Activated effector memory CD4-positive, alpha-beta T cell treated with Interleukin-2 at 50 U/mL for 16 hours (primary cell): ENCODE results near the gene ATXN7L2.
A peak's percentile ranks its signal among the peaks of the same experiment; 100 is the strongest.

Experiments used
- DNase-seq: peaks from one replicate; pipeline ENCODE4 v3.0.0-alpha.2; 2020

The ATXN7L2 gene

DNA sequence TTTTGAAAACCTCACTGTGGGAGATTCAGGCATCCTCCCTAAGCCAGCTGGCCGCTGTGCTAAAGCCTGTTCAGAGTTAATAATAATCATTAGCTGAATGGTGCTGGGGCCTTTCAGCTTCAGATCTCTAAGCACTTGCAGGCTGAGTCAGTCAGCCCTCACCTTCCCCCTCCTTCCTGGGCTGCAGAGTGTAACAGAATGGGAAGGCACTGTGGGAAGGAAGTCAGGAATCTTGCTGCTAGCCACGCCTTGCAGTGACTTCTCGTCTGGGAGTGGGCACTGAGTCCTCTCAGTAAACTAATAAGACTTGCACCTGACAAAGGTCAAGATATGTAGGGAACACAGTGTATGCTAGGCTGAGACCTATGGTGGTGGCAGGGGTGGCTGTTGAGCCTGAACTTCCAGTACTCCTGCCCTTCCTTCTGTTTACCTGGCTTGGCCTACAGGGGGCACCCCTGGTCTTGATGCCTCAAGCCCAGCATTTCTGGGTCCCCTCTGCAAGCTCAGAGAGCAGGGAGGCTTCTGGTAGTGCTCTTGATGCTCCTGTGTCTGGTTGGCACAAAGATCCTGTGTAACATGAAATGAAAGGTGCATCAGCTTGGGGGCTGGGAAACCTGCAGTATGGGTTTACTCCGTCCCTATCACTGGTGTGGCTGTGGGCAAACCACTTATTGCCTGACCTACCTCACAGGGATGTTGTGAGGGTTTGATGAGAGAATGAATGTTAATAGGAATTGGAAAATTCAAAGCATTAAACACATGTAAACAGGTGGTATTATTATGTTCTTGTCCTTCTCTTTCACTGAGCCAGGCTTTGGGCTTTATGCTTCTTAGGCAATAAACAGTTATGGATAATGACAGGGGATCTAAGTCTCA lies 16.2 kb downstream of the ATXN7L2 start:
- peak; percentile 42 for DNase-seq

- DNase-seq: no peak
Observed at GRCh38 chr1:109500941-109501381, 17.3 kb downstream of the ATXN7L2 start.

DNA sequence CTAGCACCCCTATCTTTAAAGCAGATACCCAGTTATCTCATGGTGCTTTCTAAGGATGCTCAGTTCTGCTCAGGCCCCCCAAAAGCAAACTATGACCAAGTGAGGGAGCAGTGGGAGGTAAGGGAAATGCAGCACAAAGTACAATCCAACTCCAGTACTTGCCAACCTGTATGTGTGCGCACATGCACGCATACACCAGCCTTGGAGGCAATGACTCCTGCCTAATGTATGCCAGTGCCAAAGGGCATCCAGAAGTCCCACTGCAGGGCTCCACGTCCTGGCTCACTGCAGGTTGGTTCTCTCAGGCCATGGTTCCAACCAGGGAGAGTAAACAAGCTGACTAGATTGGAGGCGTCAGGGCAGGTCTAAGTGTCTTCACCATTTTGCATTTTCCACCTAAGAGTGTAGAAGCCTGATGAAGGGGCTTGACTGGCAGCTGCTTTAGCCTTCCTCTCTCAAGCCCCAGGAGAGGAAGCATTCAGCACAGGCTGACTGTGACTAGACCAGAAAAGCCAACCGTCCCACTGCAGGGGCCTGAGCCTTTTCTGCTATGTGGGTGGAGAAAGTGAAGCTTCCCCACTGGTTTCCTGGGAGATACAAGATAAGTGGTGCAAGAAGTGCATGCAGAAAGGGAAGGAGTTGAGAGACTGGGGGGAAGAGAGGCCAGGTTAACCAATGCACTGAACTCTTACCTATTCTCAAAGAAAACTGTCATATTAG lies 18.1 kb downstream of the ATXN7L2 start:
- DNase-seq: no peak

GRCh38 chr1:109502364-109502851 lies 18.7 kb downstream of the ATXN7L2 start:
- DNase-seq: peak; percentile 36

GRCh38 chr1:109503935-109504334 lies 20.2 kb downstream of the ATXN7L2 start:
- DNase-seq: no peak

GRCh38 chr1:109504974-109505373 lies 21.3 kb downstream of the ATXN7L2 start:
- no peak for DNase-seq

- DNase-seq: no peak
Observed at GRCh38 chr1:109508001-109508872, 24.5 kb downstream of the ATXN7L2 start.

- DNase-seq: no peak
Observed at GRCh38 chr1:109508873-109509175, 25.1 kb downstream of the ATXN7L2 start.

- peak; percentile 55 for DNase-seq
Observed at GRCh38 chr1:109509176-109510134, 25.8 kb downstream of the ATXN7L2 start, which contains the start of gene AMIGO1. Gene AMIGO1, minus strand, starts transcription at chr1:109509727. Its CDS starts 815 bp downstream, at chr1:109508912.

DNA sequence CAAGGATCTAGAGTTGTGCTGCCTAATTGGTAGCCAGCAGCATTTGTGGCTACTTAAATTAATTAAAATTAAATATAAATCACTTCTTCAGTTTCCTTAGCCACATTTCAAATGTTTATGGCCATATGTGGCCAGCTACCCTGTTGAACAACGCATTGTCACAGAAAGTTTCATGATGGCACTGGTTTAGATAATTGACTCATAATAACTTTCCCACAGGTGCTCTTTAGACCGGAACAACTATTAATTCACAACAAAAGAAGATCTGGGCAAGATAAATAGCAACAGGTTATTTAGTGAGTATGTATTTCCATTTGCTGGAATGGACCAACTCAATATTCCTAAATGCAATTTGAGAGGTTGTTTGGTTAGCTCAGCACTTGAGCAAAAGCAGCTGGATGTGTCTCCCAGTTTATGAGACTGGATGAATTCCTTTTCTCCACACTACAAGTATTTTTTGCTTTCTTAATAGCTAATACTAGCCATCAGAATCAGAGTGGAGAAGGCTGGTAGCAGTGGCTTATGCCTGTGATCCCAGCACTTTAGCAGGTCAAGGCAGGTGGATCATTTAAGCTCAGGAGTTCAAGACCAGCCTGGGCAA lies 29.5 kb downstream of the ATXN7L2 start:
- no peak for DNase-seq

- no peak for DNase-seq
Observed at GRCh38 chr1:109514846-109515245, 31.1 kb downstream of the ATXN7L2 start.

DNA sequence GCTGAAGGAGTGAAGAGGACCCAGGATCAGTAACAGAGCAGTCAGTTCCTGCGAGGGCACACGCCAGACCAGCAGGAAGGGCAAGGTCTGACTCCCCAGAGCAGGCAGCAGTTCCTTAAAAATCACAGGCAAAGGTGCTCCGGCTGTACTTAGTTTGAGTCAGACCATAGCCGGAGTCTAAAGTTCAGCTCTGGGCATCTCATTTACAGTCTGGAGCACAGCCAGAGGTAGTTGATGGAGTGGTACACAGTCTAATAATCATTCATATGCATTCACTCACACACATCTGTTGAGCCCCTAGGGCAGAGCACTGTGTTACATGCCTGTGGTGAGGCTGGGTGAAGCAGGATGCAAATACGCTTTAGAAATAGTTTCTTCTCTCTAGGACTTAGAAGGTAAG lies 33.2 kb downstream of the ATXN7L2 start:
- DNase-seq: no peak

GRCh38 chr1:109517337-109517736 lies 33.6 kb downstream of the ATXN7L2 start:
- DNase-seq: no peak

- no peak for DNase-seq
Observed at GRCh38 chr1:109521002-109521951, 37.6 kb downstream of the ATXN7L2 start.

- DNase-seq: no peak
Observed at GRCh38 chr1:109522026-109522425, 38.3 kb downstream of the ATXN7L2 start.

GRCh38 chr1:109523706-109524105 lies 40.0 kb downstream of the ATXN7L2 start:
- DNase-seq: no peak

DNA sequence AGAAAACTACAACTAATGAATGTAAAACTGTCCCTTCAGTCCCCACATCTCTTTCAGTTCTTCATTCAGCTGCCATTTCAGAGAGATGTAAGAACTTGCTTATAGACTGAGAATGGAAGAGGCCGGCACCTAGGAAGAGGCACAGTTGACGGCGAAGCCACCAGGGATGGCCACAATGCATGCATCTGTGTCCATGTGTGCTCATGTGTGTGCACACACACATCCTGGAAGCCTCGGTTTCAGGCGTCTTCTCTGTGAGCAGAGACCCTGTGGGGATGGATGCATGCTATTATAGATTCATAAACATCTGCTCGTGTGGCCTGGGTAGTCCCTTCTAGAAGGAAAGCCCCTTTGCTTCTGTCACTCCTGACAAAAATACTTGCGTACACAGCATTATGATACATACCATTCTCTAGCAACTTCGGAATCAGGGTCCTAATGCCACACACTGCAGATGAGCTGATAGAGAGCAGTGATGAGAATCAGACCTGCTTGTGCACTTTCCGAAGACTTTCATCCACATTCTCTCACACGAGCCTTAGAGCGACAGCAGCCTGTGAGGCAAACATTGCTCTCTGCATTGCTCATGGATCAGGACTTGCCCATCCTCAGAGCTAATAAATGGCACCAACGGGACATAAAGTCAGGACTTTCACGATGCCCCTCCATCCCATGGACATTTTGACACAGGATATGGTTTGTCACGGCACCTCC lies 43.5 kb downstream of the ATXN7L2 start:
- no peak for DNase-seq

DNA sequence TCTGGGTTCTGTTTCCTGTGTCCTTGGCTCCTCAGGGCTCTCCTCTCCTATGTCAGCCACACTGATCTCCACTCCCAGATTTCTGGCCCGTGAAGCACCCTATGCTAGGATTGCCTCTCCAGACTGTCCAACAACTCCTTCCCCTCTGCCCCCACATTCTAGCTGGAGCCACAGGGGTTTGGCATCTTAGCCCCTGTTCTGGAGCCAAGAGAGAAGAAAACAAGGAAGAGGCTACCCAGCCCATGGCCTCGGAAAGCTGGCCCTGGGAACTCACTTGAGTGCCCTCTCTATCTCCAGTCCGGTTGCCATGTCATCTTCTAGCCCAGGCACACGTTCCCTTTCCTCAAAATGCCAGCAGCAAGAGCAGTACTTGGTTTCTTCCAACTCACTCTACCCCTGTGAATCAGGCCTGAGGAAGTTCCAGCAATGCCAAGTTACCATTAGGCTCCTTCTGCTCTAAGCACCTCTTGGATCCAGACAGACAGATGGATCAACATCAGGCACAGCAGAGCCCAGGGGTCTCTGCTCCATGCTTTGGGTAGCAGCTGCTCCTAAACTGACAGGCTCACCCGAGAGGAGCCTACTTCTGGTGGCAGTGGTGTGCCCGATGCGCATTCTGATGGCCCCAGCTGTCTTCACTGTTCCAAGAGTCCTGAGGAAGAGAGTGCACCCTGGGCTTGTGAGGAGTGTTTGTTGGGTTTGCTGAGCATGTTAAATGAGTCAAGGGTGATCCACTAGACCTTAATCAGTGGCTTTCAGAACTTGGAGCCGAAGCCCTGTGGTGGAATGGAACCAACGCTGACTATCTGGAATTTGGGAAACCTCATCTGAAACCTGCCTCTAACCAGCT lies 44.4 kb downstream of the ATXN7L2 start:
- no peak for DNase-seq
